Neuronal stem cell (in vitro differentiated cells): ENCODE results near the gene WHRN.

Experiments
- DNase-seq: peaks from one replicate; pipeline ENCODE4 v3.0.0-alpha.2; 2013; ENCODE audit warnings: low spot score
- H2AFZ ChIP-seq: one replicate; pipeline ENCODE4 v1.6.1; 2013; ENCODE audit warnings: mild to moderate bottlenecking, low read length, inconsistent platforms
- H2AK5ac ChIP-seq: 2 replicates; pipeline ENCODE4 v1.6.1; 2013; ENCODE audit warnings: low read depth, mild to moderate bottlenecking, inconsistent platforms, low read length, moderate library complexity, mixed read lengths
- H2BK120ac ChIP-seq: 2 replicates; pipeline ENCODE4 v1.6.1; 2013; ENCODE audit warnings: low read depth, mild to moderate bottlenecking, inconsistent platforms, low read length, moderate library complexity, mixed read lengths
- H2BK12ac ChIP-seq: one replicate; pipeline ENCODE4 v1.6.1; 2013; ENCODE audit warnings: low read length, inconsistent platforms
- H2BK15ac ChIP-seq: 2 replicates; pipeline ENCODE4 v1.6.1; 2013; ENCODE audit warnings: mild to moderate bottlenecking, low read length, inconsistent platforms, mixed read lengths
- H2BK5ac ChIP-seq: one replicate; pipeline ENCODE4 v1.6.1; 2013; ENCODE audit warnings: inconsistent platforms, mild to moderate bottlenecking, low read length, moderate library complexity
- H3K14ac ChIP-seq: one replicate; pipeline ENCODE4 v1.6.1; 2013; ENCODE audit warnings: low read length, inconsistent platforms
- H3K18ac ChIP-seq: 2 replicates; pipeline ENCODE4 v1.6.1; 2013; ENCODE audit warnings: low read length, inconsistent platforms
- H3K23ac ChIP-seq: 2 replicates; pipeline ENCODE4 v1.6.1; 2013; ENCODE audit warnings: low read depth, mild to moderate bottlenecking, mixed read lengths, low read length, inconsistent platforms; ENCODE audit not compliant: poor library complexity
- H3K27ac ChIP-seq: replicated peaks from 3 replicates; pipeline ENCODE4 v1.5.1; 2013; ENCODE audit warnings: low read length, inconsistent platforms
- H3K27me3 ChIP-seq, 3 experiments: 2 replicates each; pipeline ENCODE4 v1.6.1; 2013; ENCODE audit warnings: low read length in 3 of 3, mild to moderate bottlenecking in 2 of 3, inconsistent platforms in 1 of 3, low read depth in 1 of 3, mixed read lengths in 1 of 3, moderate library complexity in 1 of 3; ENCODE audit not compliant: control insufficient read depth in 3 of 3, insufficient read depth in 3 of 3
- H3K36me3 ChIP-seq, 2 donors: replicated peaks in 1 of 2; 2 replicates each; pipeline ENCODE4 v1.6.1; 2013; ENCODE audit warnings: low read length in 2 of 2; ENCODE audit not compliant: control insufficient read depth in 2 of 2, insufficient read depth in 2 of 2
- H3K4ac ChIP-seq: 2 replicates; pipeline ENCODE4 v1.6.1; 2013; ENCODE audit warnings: inconsistent platforms, mild to moderate bottlenecking, low read length, moderate library complexity
- H3K4me1 ChIP-seq, 2 donors: 1 replicate in 1 of 2; 2 replicates in 1 of 2; pipeline ENCODE4 v1.6.1; 2013; ENCODE audit warnings: low read length in 2 of 2, low read depth in 1 of 2; ENCODE audit not compliant: control insufficient read depth in 2 of 2, insufficient read depth in 1 of 2
- H3K4me2 ChIP-seq: one replicate; pipeline ENCODE4 v1.6.1; 2013; ENCODE audit warnings: mild to moderate bottlenecking, low read length, inconsistent platforms; ENCODE audit not compliant: insufficient read depth, poor library complexity, severe bottlenecking
- H3K4me3 ChIP-seq, 2 donors: 2 replicates each; pipeline ENCODE4 v1.5.1; 2013; ENCODE audit warnings: low read length in 2 of 2, mild to moderate bottlenecking in 2 of 2, inconsistent platforms in 1 of 2, moderate library complexity in 1 of 2
- H3K79me1 ChIP-seq: one replicate; pipeline ENCODE4 v1.6.1; 2013; ENCODE audit warnings: low read depth, mild to moderate bottlenecking, inconsistent platforms, low read length, moderate library complexity
- H3K9ac ChIP-seq: one replicate; pipeline ENCODE4 v1.6.1; 2013; ENCODE audit warnings: mild to moderate bottlenecking, low read depth, low read length, inconsistent platforms; ENCODE audit not compliant: poor library complexity
- H3K9me3 ChIP-seq, 2 donors: replicated peaks in 1 of 2; 2 replicates each; pipeline versions ENCODE3 to v1.6.1; 2013; ENCODE audit warnings: low read length in 2 of 2, mild to moderate bottlenecking in 2 of 2, inconsistent platforms in 1 of 2, low read depth in 1 of 2, mixed read lengths in 1 of 2, moderate library complexity in 1 of 2; ENCODE audit not compliant: control insufficient read depth in 2 of 2, insufficient read depth in 1 of 2
- H4K8ac ChIP-seq: one replicate; pipeline ENCODE4 v1.6.1; 2013; ENCODE audit warnings: low read depth, mild to moderate bottlenecking, inconsistent platforms, low read length, moderate library complexity
- H4K91ac ChIP-seq: one replicate; pipeline ENCODE4 v1.6.1; 2013; ENCODE audit warnings: low read length, low read depth, mild to moderate bottlenecking, inconsistent platforms; ENCODE audit not compliant: poor library complexity
- WGBS, 2 donors: extraction: QIAGEN DNeasy Blood & Tissue Kit; methylation state at CpG; one replicate each; pipeline ENCODE4 v1.1.7; 2013; ENCODE audit warnings: missing lambda C conversion rate in 2 of 2, mixed read lengths in 1 of 2; ENCODE audit not compliant: insufficient read length in 2 of 2, insufficient replicate concordance in 1 of 2; ENCODE audit errors: extremely low coverage in 2 of 2; 5-methylcytosine and 5-hydroxymethylcytosine counted together

WHRN gene

DNA sequence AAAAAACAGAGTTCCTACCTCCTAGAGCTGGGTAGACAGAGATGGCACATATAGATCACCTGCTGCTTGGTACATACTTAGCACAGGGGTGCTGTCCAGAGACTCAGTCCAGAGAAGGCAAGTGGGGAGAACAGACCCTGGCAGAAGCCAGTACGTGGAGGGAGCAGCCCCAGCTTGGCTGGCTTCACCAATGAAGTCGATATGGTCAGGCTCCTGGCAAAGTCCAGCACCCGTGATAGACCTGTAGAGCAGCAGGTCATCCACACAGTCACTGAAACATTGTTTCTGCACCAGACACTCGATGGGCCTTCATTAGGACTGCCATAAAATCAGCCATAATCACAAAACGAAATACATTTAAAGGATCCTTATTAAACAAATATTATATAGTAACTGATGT lies 45.8 kb downstream of the WHRN start:
- Histone ChIP-seq H3K27ac (no peak overlapping the region), H3K14ac (no peak overlapping the region), H3K4me2 (no peak overlapping the region), H3K79me1 (no peaks in the 10 kb centered on the region), H4K91ac (no peak overlapping the region), H3K27me3 (no peaks in the 10 kb centered on the region), H4K8ac (no peak overlapping the region), H3K4ac (no peak overlapping the region), H3K18ac (no peak overlapping the region), H2BK12ac (no peak overlapping the region), H3K9ac (no peak overlapping the region), H2AK5ac (no peak overlapping the region), H2BK5ac (no peak overlapping the region), H3K36me3 (no peaks in the 10 kb centered on the region), H2BK15ac (no peak overlapping the region), H2AFZ (no peak overlapping the region), H3K23ac (no peak overlapping the region), H3K4me3 (no peak overlapping the region), H3K9me3 (peaks cover 0 to 2% of the 10 kb centered on the region in 2 donors), H3K4me1 (peaks cover 0 to 3% of the 10 kb centered on the region in 2 donors), H2BK120ac (no peak overlapping the region)
- DNase-seq = no peak
- no CpG with 5 or more reads among the region's 5 CpGs for WGBS, 2 donors

- peaks cover 0 to 3% of the 10 kb centered on the region in 2 donors for H3K4me1 ChIP-seq
- no peak overlapping the region for H2AK5ac ChIP-seq
- H2BK15ac ChIP-seq = no peak overlapping the region
- no peak overlapping the region for H3K18ac ChIP-seq
- no peak overlapping the region for H2AFZ ChIP-seq
- H3K27me3 ChIP-seq = no peaks in the 10 kb centered on the region
- no peak overlapping the region for H2BK12ac ChIP-seq
- no peak overlapping the region for H3K9ac ChIP-seq
- no peak for DNase-seq
- H3K4ac ChIP-seq = no peak overlapping the region
- H4K8ac ChIP-seq = no peak overlapping the region
- H2BK120ac ChIP-seq = no peak overlapping the region
- no peaks in the 10 kb centered on the region for H3K79me1 ChIP-seq
- peaks cover 0 to 2% of the 10 kb centered on the region in 2 donors for H3K9me3 ChIP-seq
- no peak overlapping the region for H3K23ac ChIP-seq
- no peak overlapping the region for H4K91ac ChIP-seq
- H3K36me3 ChIP-seq = no peaks in the 10 kb centered on the region
- no peak overlapping the region for H3K4me3 ChIP-seq
- WGBS, 2 donors = no CpG with 5 or more reads among the region's 1 CpG
- H3K27ac ChIP-seq = no peak overlapping the region
- no peak overlapping the region for H3K4me2 ChIP-seq
- no peak overlapping the region for H3K14ac ChIP-seq
- no peak overlapping the region for H2BK5ac ChIP-seq
Measured at GRCh38 chr9:114456929-114457328, 48.3 kb downstream of the WHRN start.

DNA sequence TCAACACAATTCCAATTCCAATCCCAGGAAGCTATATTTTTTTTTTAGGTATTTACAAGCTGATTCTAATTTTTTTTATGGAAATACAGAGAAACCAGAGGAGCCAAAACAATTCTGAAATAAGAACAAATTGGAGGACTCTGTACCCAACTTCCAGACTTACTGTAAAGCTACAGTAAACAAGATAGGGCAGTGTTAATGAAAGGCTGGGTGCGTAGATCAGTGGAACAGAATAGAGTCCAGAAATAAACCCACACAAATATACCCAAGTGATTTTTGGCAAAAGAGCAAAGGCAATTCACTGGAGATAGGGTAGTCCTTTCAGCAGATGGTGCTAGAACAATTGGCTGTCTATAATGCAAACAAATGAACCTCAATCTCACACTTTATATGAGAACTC lies 50.6 kb downstream of the WHRN start:
- Histone ChIP-seq H3K14ac (no peak overlapping the region), H2BK15ac (no peak overlapping the region), H3K4me1 (no peaks in the 10 kb centered on the region), H3K4me3 (no peak overlapping the region), H2AFZ (no peak overlapping the region), H3K23ac (no peak overlapping the region), H2AK5ac (no peak overlapping the region), H3K18ac (no peak overlapping the region), H4K91ac (no peak overlapping the region), H4K8ac (no peak overlapping the region), H3K4me2 (no peak overlapping the region), H2BK12ac (no peak overlapping the region), H3K79me1 (no peaks in the 10 kb centered on the region), H3K27me3 (no peaks in the 10 kb centered on the region), H3K27ac (no peak overlapping the region), H2BK5ac (no peak overlapping the region), H2BK120ac (no peak overlapping the region), H3K9ac (no peak overlapping the region), H3K9me3 (peaks cover 0 to 2% of the 10 kb centered on the region in 2 donors), H3K4ac (no peak overlapping the region), H3K36me3 (no peaks in the 10 kb centered on the region)
- DNase-seq = no peak
- WGBS, 2 donors = no CpG with 5 or more reads among the region's 1 CpG

DNA sequence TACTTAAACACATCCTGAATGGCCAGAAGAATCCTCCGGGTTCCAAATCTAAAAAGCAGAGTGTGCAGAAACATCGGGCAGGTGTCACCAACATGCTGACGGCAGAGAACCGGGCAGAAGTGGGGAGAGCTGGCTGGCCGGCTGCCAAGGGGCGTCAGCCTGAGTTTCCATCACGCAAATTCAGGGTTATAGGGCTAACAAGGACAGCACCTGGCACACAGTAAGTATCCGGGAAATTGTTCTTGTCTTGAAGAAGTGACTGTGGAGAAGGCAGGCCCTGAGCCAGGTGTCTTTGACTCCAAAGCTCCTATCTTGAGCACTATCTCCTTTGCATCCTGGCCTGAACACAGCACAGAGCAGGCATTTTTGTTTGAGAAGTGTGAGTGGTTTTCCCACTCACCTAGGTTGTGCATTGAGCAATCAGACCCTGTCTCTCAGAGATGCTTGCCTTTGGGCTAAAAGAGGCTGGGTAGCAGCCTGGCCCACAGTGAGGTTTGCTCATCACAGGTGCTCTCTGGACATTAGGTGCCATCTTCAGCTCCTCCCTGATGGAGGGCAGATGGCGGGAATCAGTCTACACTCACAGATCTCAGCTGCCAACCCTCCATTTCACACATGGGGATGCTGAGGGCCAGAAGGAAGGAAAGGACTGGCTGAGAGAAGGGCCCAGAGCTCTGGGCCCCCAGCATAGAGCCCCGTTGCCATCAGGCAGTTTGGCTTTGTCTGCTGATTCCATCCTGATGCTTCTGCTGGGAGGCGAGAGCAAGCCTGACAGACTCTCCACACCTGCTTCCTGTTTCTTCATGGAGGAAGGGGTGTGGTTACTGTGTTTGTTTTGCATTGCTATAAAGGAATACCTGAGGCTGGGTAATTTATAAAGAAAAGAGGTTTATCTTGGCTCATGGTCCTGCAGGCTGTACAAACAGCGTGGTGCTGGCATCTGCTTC lies 52.8 kb downstream of the WHRN start:
- Histone ChIP-seq H2BK120ac (no peak overlapping the region), H3K23ac (no peak overlapping the region), H2BK5ac (no peak overlapping the region), H2BK12ac (no peak overlapping the region), H3K79me1 (no peaks in the 10 kb centered on the region), H3K4me3 (no peak overlapping the region), H2BK15ac (no peak overlapping the region), H3K27me3 (no peaks in the 10 kb centered on the region), H4K91ac (no peak overlapping the region), H3K36me3 (no peaks in the 10 kb centered on the region), H3K4me2 (no peak overlapping the region), H2AK5ac (no peak overlapping the region), H3K27ac (no peak overlapping the region), H3K4ac (no peak overlapping the region), H3K4me1 (no peaks in the 10 kb centered on the region), H3K14ac (no peak overlapping the region), H3K9ac (no peak overlapping the region), H3K9me3 (peaks cover 0 to 2% of the 10 kb centered on the region in 2 donors), H2AFZ (no peak overlapping the region), H4K8ac (no peak overlapping the region), H3K18ac (no peak overlapping the region)
- DNase-seq = no peak
- no CpG with 5 or more reads among the region's 12 CpGs for WGBS, 2 donors
